K562 (cell line): ENCODE data around the gene FOXO3. TPM values are rescaled to one million over a fixed set of nuclear protein-coding genes. Genes with fewer than 3 reads are reported as not detected.

Experiments
- BCOR ChIP-seq: fragments of 450-650 bp; IDR thresholded peaks from 2 replicates; pipeline ENCODE4 v1.6.1; 2016
- BRD4 ChIP-seq: fragments of 200-600 bp; sonication (generic); IDR thresholded peaks from 2 replicates; pipeline ENCODE4 v1.6.1; 2017; ENCODE audit warnings: inconsistent platforms
- CXXC5 ChIP-seq: fragments of 250-450 bp; sonication (Bioruptor Pico); IDR thresholded peaks from 2 replicates; pipeline ENCODE4 v1.8.0; 2022; ENCODE audit warnings: inconsistent platforms, mild to moderate bottlenecking, moderate library complexity
- DPF2 ChIP-seq: fragments of 450-650 bp; IDR thresholded peaks from 2 replicates; pipeline ENCODE4 v1.6.1; 2016
- HES1 ChIP-seq: fragments of 450-650 bp; IDR thresholded peaks from 2 replicates; pipeline ENCODE4 v1.6.1; 2016; ENCODE audit warnings: low read depth, mild to moderate bottlenecking, moderate library complexity
- MEF2A ChIP-seq: IDR thresholded peaks from 2 replicates; pipeline ENCODE4 v1.6.1; 2011; ENCODE audit warnings: low read depth, mild to moderate bottlenecking, low read length, moderate library complexity; ENCODE audit not compliant: control insufficient read depth
- NEUROD1 ChIP-seq: fragments of 150-350 bp; IDR thresholded peaks from 2 replicates; pipeline ENCODE4 v1.6.1; 2014; ENCODE audit warnings: borderline replicate concordance, low read length, low read depth; ENCODE audit not compliant: partially characterized antibody
- PKNOX1 ChIP-seq: fragments of 450-650 bp; IDR thresholded peaks from 2 replicates; pipeline ENCODE4 v1.6.1; 2016
- RBM22 ChIP-seq: fragments of 200-400 bp; formaldehyde crosslinking; IDR thresholded peaks from 2 replicates; pipeline ENCODE4 v1.6.1; 2018; ENCODE audit warnings: low read length, low read depth; ENCODE audit not compliant: poor library complexity, severe bottlenecking
- RNF2 ChIP-seq: sonication (generic); IDR thresholded peaks from 2 replicates; pipeline ENCODE4 v1.6.1; 2016
- SAFB ChIP-seq: fragments of 200-400 bp; formaldehyde crosslinking; IDR thresholded peaks from 2 replicates; pipeline ENCODE4 v1.6.1; 2017; ENCODE audit warnings: low read depth, low read length, borderline replicate concordance
- SAP30 ChIP-seq: fragments of 200-600 bp; sonication (generic); IDR thresholded peaks from 2 replicates; pipeline ENCODE4 v1.6.1; 2012; ENCODE audit warnings: borderline replicate concordance, low read depth, mild to moderate bottlenecking, moderate library complexity, low read length, control low read depth, inconsistent platforms; ENCODE audit not compliant: insufficient read depth, poor library complexity, severe bottlenecking
- TEAD4 ChIP-seq, 2 experiments: sonication (generic) in 1 of 2; formaldehyde crosslinking in 1 of 2; IDR thresholded peaks; 2 replicates each; pipeline versions ENCODE4 v1.6.1 to v1.8.0; 2012 to 2022; ENCODE audit warnings: borderline replicate concordance in 1 of 2, inconsistent platforms in 1 of 2, low read length in 1 of 2, mild to moderate bottlenecking in 1 of 2, missing genetic modification reagents in 1 of 2
- ZBTB33 ChIP-seq: sonication (generic); formaldehyde crosslinking; IDR thresholded peaks from 2 replicates; pipeline ENCODE4 v1.8.1; 2023; ENCODE audit warnings: mild to moderate bottlenecking, missing genetic modification reagents
- polyA plus RNA-seq, 8 experiments: library from polyadenylated mRNA; depleted of rRNA in 4 of 8; stranded (reverse) in 5 of 8; unstranded in 3 of 8; fragments of >200 nt; fragmentation: Nextera tagmentation in 2 of 8; fragmentation: Illumina TruSeq in 1 of 8; extraction: Ambion mirVana in 2 of 8; extraction: Trizol in 1 of 8; gene quantifications; 2 replicates each; pipeline versions ENCODE4 v1.2.1 to v1.2.3, GENCODE V29; 2011 to 2014; ENCODE audit warnings: inconsistent platforms in 1 of 8, missing spikeins in 1 of 8
- total RNA-seq, 7 experiments: library from RNA; depleted of rRNA in 6 of 7; stranded (reverse); fragments of >200 nt in 6 of 7; fragmentation: Illumina TruSeq in 2 of 7; extraction: Trizol in 2 of 7; gene quantifications; 2 replicates each; pipeline versions ENCODE4 v1.2.1 to v1.2.3, GENCODE V29; 2011 to 2021; ENCODE audit warnings: low replicate concordance in 1 of 7

The FOXO3 gene
- total and polyA plus RNA-seq, 9 of the 15 experiments (the other 6 are each of a cell fraction or from before 2014, with no cell fraction given), result 3.0 to 14.6 (median 6.0) TPM

GRCh38 chr6:108559884-108560462, 744 bp upstream of the FOXO3 start (continued):
- TF ChIP-seq TEAD4 (IDR thresholded peaks at IDR 0.05; ENCODE audit: low read length) (no peak), TEAD4 (CRISPR knock-in tag; IDR thresholded peaks at IDR 0.05; ENCODE audit: borderline replicate concordance) (0 out of 2 replicates have a peak, but pooled peaks have one; percentile 15), HES1 (0 out of 2 replicates have a peak, but pooled peaks have one; percentile 43), NEUROD1 (peak; percentile 11), RBM22 (peak; percentile 83), BRD4 (peak; percentile 55; the same call in 1 of the 2 replicates), SAFB (peak; percentile 71), RNF2 (peak; percentile 45; the same call in 1 of the 2 replicates), CXXC5 (CRISPR knock-in tag) (peak; percentile 43; the same call in 1 of the 2 replicates), MEF2A (no peak), ZBTB33 (peak; percentile 10; the same call in 1 of the 2 replicates), SAP30 (no peak), BCOR (peak; percentile 53), DPF2 (0 out of 2 replicates have a peak, but pooled peaks have one; percentile 27), PKNOX1 (peak; percentile 90)
